Tibial artery (tissue), 4 donors: ENCODE measurements around the gene NLGN1.
"Not testable (repeated sequence)": the region's sequence is repeated elsewhere in the genome, so short reads cannot be mapped to it uniquely, and the experiment has no call there.

Experiments
- DNase-seq, 2 donors: peaks; one replicate each; pipeline ENCODE4 v3.0.0-alpha.2; 2019
- H3K27ac ChIP-seq, 2 donors: fragments of 200-600 bp; sonication (generic) in 1 of 2; 1 replicate in 1 of 2; 2 replicates in 1 of 2; pipeline ENCODE4 v1.5.1; 2018 to 2019; ENCODE audit warnings: mild to moderate bottlenecking in 1 of 2
- H3K27me3 ChIP-seq, 2 donors: fragments of 200-600 bp; sonication (generic) in 1 of 2; one replicate each; pipeline versions ENCODE4 v1.5.1 to v1.6.0; 2016 to 2019
- H3K36me3 ChIP-seq, 3 donors: fragments of 200-600 bp; sonication (generic) in 2 of 3; one replicate each; pipeline ENCODE4 v1.5.1; 2016 to 2019; ENCODE audit warnings: mild to moderate bottlenecking in 2 of 3
- H3K4me1 ChIP-seq, 4 donors: fragments of 200-600 bp; sonication (generic) in 2 of 4; 1 replicate in 3 of 4; 2 replicates in 1 of 4; pipeline ENCODE4 v1.5.1; 2016 to 2019
- H3K4me3 ChIP-seq, 2 donors: fragments of 200-600 bp; sonication (generic) in 1 of 2; 1 replicate in 1 of 2; 2 replicates in 1 of 2; pipeline ENCODE4 v1.5.1; 2018 to 2019; ENCODE audit warnings: mild to moderate bottlenecking in 2 of 2
- H3K9me3 ChIP-seq, 3 donors: fragments of 200-600 bp; sonication (generic) in 1 of 3; one replicate each; pipeline ENCODE4 v1.5.1; 2016 to 2019
- CTCF ChIP-seq, 2 experiments: fragments of 200-600 bp in 1 of 2; fragments of 450-650 bp in 1 of 2; IDR thresholded peaks; one replicate each; pipeline ENCODE4 v1.5.1; 2017 to 2019; ENCODE audit warnings: antibody characterized with exemption in 2 of 2, mild to moderate bottlenecking in 1 of 2, moderate library complexity in 1 of 2
- intact Hi-C: fragments of 100-400 bp; cut with DNase I; formaldehyde crosslinking; loops from one replicate; pipeline ENCODE4 v1.15.0; 2023; ENCODE audit warnings: low total_unique reads

NLGN1 gene

GRCh38 chr3:174199696-174200095 is 802.2 kb downstream of the NLGN1 start:
- Histone ChIP-seq H3K36me3 (no peaks in the 10 kb centered on the region), H3K9me3 (no peaks in the 10 kb centered on the region), H3K27ac (no peak overlapping the region), H3K4me3 (no peak overlapping the region), H3K27me3 (no peaks in the 10 kb centered on the region), H3K4me1 (peaks cover 0 to 19% (median 0%) of the 10 kb centered on the region in 4 donors)
- intact Hi-C loops, result no loop called here
- no peak for DNase-seq
- no peak for TF ChIP-seq CTCF (IDR thresholded peaks at IDR 0.05)

- TF ChIP-seq CTCF (IDR thresholded peaks at IDR 0.05), result no peak
- peaks cover 0 to 19% (median 0%) of the 10 kb centered on the region in 4 donors for H3K4me1 ChIP-seq
- no peak for DNase-seq
- intact Hi-C loops, result no loop called here
- H3K27me3 ChIP-seq, result no peaks in the 10 kb centered on the region
- no peaks in the 10 kb centered on the region for H3K36me3 ChIP-seq
- no peak overlapping the region for H3K4me3 ChIP-seq
- no peak overlapping the region for H3K27ac ChIP-seq
- H3K9me3 ChIP-seq, result no peaks in the 10 kb centered on the region
These were observed 804.6 kb downstream of the NLGN1 start for GRCh38 chr3:174202116-174202515.

GRCh38 chr3:174202561-174202960 is 805.0 kb downstream of the NLGN1 start:
- intact Hi-C loops, result no loop called here
- Histone ChIP-seq H3K4me3 (no peak overlapping the region), H3K27me3 (no peaks in the 10 kb centered on the region), H3K9me3 (no peaks in the 10 kb centered on the region), H3K27ac (no peak overlapping the region), H3K4me1 (peaks cover 0 to 19% (median 0%) of the 10 kb centered on the region in 4 donors), H3K36me3 (no peaks in the 10 kb centered on the region)
- TF ChIP-seq CTCF (IDR thresholded peaks at IDR 0.05), result no peak
- DNase-seq, result no peak

- no peaks in the 10 kb centered on the region for H3K9me3 ChIP-seq
- H3K4me3 ChIP-seq, result no peak overlapping the region
- H3K36me3 ChIP-seq, result no peaks in the 10 kb centered on the region
- H3K27ac ChIP-seq, result no peak overlapping the region
- no peaks in the 10 kb centered on the region for H3K27me3 ChIP-seq
- TF ChIP-seq CTCF (IDR thresholded peaks at IDR 0.05), result no peak
- DNase-seq, result no peak
- peaks cover 0 to 16% (median 0%) of the 10 kb centered on the region in 4 donors for H3K4me1 ChIP-seq
- intact Hi-C loops, result no loop called here
These were observed 807.2 kb downstream of the NLGN1 start for GRCh38 chr3:174204765-174205164.

GRCh38 chr3:174206607-174207192 is 809.2 kb downstream of the NLGN1 start:
- no peaks in the 10 kb centered on the region for H3K27me3 ChIP-seq
- no peak overlapping the region for H3K27ac ChIP-seq
- H3K9me3 ChIP-seq, result no peaks in the 10 kb centered on the region
- no peak overlapping the region for H3K4me3 ChIP-seq
- TF ChIP-seq CTCF (IDR thresholded peaks at IDR 0.05), result no peak
- H3K36me3 ChIP-seq, result no peaks in the 10 kb centered on the region
- peaks cover 0 to 14% (median 0%) of the 10 kb centered on the region in 4 donors for H3K4me1 ChIP-seq
- no peak for DNase-seq
- intact Hi-C loops, result no loop called here

GRCh38 chr3:174208161-174208560 is 810.6 kb downstream of the NLGN1 start:
- intact Hi-C loops, result no loop called here
- no peak for TF ChIP-seq CTCF (IDR thresholded peaks at IDR 0.05)
- H3K36me3 ChIP-seq, result no peaks in the 10 kb centered on the region

GRCh38 chr3:174211896-174212295 is 814.4 kb downstream of the NLGN1 start:
- intact Hi-C loops, H3K4me1 ChIP-seq, H3K27me3 ChIP-seq, H3K36me3 ChIP-seq, H3K4me3 ChIP-seq, H3K9me3 ChIP-seq, H3K27ac ChIP-seq, DNase-seq: not testable (repeated sequence)

More at GRCh38 chr3:174208161-174208560, 810.6 kb downstream of the NLGN1 start:
- H3K27me3 ChIP-seq, result no peaks in the 10 kb centered on the region
- H3K4me1 ChIP-seq, result peaks cover 0 to 2% (median 0%) of the 10 kb centered on the region in 4 donors
- no peak overlapping the region for H3K4me3 ChIP-seq
- H3K9me3 ChIP-seq, result no peaks in the 10 kb centered on the region
- H3K27ac ChIP-seq, result no peak overlapping the region
- no peak for DNase-seq
